GM12878 (cell line): ENCODE data around the gene WDFY4. TPM values are rescaled to one million over a fixed set of nuclear protein-coding genes. Genes with fewer than 3 reads are reported as not detected.

Experiments used
- ATAC-seq: fragments of 200-7000 bp; cut with Tn5 transposase; 3 replicates; pipeline ENCODE4 v1.9.1; 2020; ENCODE audit warnings: mild to moderate bottlenecking, moderate library complexity
- BruUV-seq: library from RNA; stranded (reverse); fragments of 400-500 nt; replicated peaks from 2 replicates; lab custom pipeline; 2021; lab: Mats Ljungman, UMichigan
- CTCF ChIA-PET: fragments of 300-600 bp; sonication (Branson Sonifier 250); formaldehyde crosslinking; extraction: SDS; loops from one replicate; lab custom pipeline; 2021; ENCODE audit warnings: inconsistent platforms; lab: Yijun Ruan, JAX
- POLR2A ChIA-PET: fragments of 350-600 bp; formaldehyde crosslinking; extraction: SDS; loops from one replicate; lab custom pipeline; 2021; ENCODE audit warnings: inconsistent platforms; lab: Charles Lee
- RAD21 ChIA-PET: fragments of 300-600 bp; sonication (Branson Sonifier 250); formaldehyde crosslinking; loops from one replicate; lab custom pipeline; 2023; ENCODE audit warnings: antibody characterized with exemption; ENCODE audit not compliant: unreplicated experiment; lab: Charles Lee
- SMC1A ChIA-PET: fragments of 300-600 bp; sonication (Branson Sonifier 250); formaldehyde crosslinking; loops from one replicate; lab custom pipeline; 2023; ENCODE audit not compliant: unreplicated experiment, uncharacterized antibody; lab: Charles Lee
- DNase-seq: peaks from one replicate; pipeline ENCODE4 v3.0.0-alpha.2; 2011; ENCODE audit warnings: low read depth, low spot score
- FAIRE-seq: peaks from 3 replicates; lab custom pipeline; 2011; peaks lifted over from hg19 to GRCh38; lab: Jason Lieb, UNC
- H2AFZ ChIP-seq: 2 replicates; pipeline ENCODE4 v1.6.0; 2011; ENCODE audit warnings: low read depth, low read length, control low read depth; ENCODE audit not compliant: control insufficient read depth
- H3K27ac ChIP-seq: 2 replicates; pipeline ENCODE4 v1.5.1; 2011; ENCODE audit warnings: control low read depth; ENCODE audit not compliant: control insufficient read depth, insufficient read depth
- H3K27me3 ChIP-seq, 2 experiments: replicated peaks in 1 of 2; 2 replicates each; pipeline versions ENCODE4 v1.6.0 to v1.6.1; 2011; ENCODE audit warnings: low read length in 1 of 2; ENCODE audit not compliant: control insufficient read depth in 2 of 2, insufficient read depth in 2 of 2
- H3K36me3 ChIP-seq, 2 experiments: 2 replicates each; pipeline ENCODE4 v1.5.1; 2011; ENCODE audit warnings: low read length in 1 of 2; ENCODE audit not compliant: control insufficient read depth in 2 of 2, insufficient read depth in 2 of 2
- H3K4me1 ChIP-seq: 2 replicates; pipeline ENCODE4 v1.6.1; 2011; ENCODE audit warnings: mild to moderate bottlenecking, low read length, moderate library complexity, mixed read lengths; ENCODE audit not compliant: control insufficient read depth, insufficient read depth
- H3K4me2 ChIP-seq: 2 replicates; pipeline ENCODE4 v1.6.0; 2011; ENCODE audit warnings: control low read depth; ENCODE audit not compliant: control insufficient read depth, insufficient read depth
- H3K4me3 ChIP-seq: fragments of 200-600 bp; sonication (generic); 2 replicates; pipeline ENCODE4 v1.5.1; 2016
- H3K79me2 ChIP-seq: 2 replicates; pipeline ENCODE4 v1.6.0; 2011; ENCODE audit warnings: low read length; ENCODE audit not compliant: control insufficient read depth, insufficient read depth
- H3K9ac ChIP-seq: 2 replicates; pipeline ENCODE4 v1.8.0; 2011; ENCODE audit warnings: low read length, control low read depth, mixed read lengths; ENCODE audit not compliant: control insufficient read depth, insufficient read depth
- H3K9me3 ChIP-seq: replicated peaks from 3 replicates; pipeline ENCODE4 v1.5.1; 2011; ENCODE audit warnings: mild to moderate bottlenecking, low read length; ENCODE audit not compliant: control insufficient read depth, insufficient read depth
- H4K20me1 ChIP-seq: 2 replicates; pipeline ENCODE4 v1.6.0; 2011; ENCODE audit not compliant: control insufficient read depth, insufficient read depth
- BCLAF1 ChIP-seq: fragments of 450-650 bp; IDR thresholded peaks from 2 replicates; pipeline ENCODE4 v1.6.1; 2017; ENCODE audit warnings: antibody characterized with exemption, mild to moderate bottlenecking, moderate library complexity
- CBFB ChIP-seq: IDR thresholded peaks from 2 replicates; pipeline ENCODE4 v1.6.1; 2016; ENCODE audit warnings: antibody characterized with exemption, low read depth
- CREM ChIP-seq: IDR thresholded peaks from 2 replicates; pipeline ENCODE4 v1.6.1; 2014; ENCODE audit warnings: antibody characterized with exemption, low read depth
- CTCF ChIP-seq, 3 experiments: IDR thresholded peaks in 2 of 3; conservative IDR thresholded peaks in 1 of 3; 2 replicates each; pipeline ENCODE4 v1.5.1; 2011; ENCODE audit warnings: low read depth in 3 of 3, low read length in 3 of 3, mild to moderate bottlenecking in 3 of 3, control low read depth in 2 of 3, moderate library complexity in 2 of 3, inconsistent platforms in 1 of 3, mixed read lengths in 1 of 3; ENCODE audit not compliant: control insufficient read depth in 2 of 3, insufficient read depth in 1 of 3; ENCODE audit errors: extremely low read depth in 1 of 3
- DPF2 ChIP-seq: fragments of 450-650 bp; IDR thresholded peaks from 2 replicates; pipeline ENCODE4 v1.6.1; 2017; ENCODE audit warnings: mild to moderate bottlenecking
- IRF4 ChIP-seq: IDR thresholded peaks from 2 replicates; pipeline ENCODE4 v1.6.1; 2011; ENCODE audit warnings: low read depth, low read length
- JUND ChIP-seq: IDR thresholded peaks from 2 replicates; pipeline ENCODE4 v1.6.1; 2012; ENCODE audit warnings: low read depth, mild to moderate bottlenecking, low read length, improper control_type of control experiment, moderate library complexity
- RAD51 ChIP-seq: fragments of 450-650 bp; IDR thresholded peaks from 2 replicates; pipeline ENCODE4 v1.6.1; 2016; ENCODE audit warnings: moderate library complexity, mild to moderate bottlenecking, inconsistent platforms
- RCOR1 ChIP-seq: conservative IDR thresholded peaks from 2 replicates; pipeline ENCODE4 v1.6.1; 2012; ENCODE audit warnings: low read depth, low read length, improper control_type of control experiment
- SUPT20H ChIP-seq: IDR thresholded peaks from 2 replicates; pipeline ENCODE4 v1.6.1; 2011; ENCODE audit warnings: low read depth, mild to moderate bottlenecking, low read length, moderate library complexity, borderline replicate concordance; ENCODE audit not compliant: control insufficient read depth
- ZNF217 ChIP-seq: fragments of 450-650 bp; IDR thresholded peaks from 2 replicates; pipeline ENCODE4 v1.6.1; 2017; ENCODE audit warnings: antibody characterized with exemption, mild to moderate bottlenecking
- ZNF24 ChIP-seq: fragments of 450-650 bp; IDR thresholded peaks from 2 replicates; pipeline ENCODE4 v1.6.1; 2017; ENCODE audit warnings: antibody characterized with exemption, mild to moderate bottlenecking
- WGBS: methylation state at CpG from one replicate; pipeline ENCODE4 v1.1.6; 2016; ENCODE audit warnings: low lambda C conversion rate; ENCODE audit not compliant: insufficient replicate concordance, insufficient coverage; ENCODE audit errors: missing lambda C conversion rate; 5-methylcytosine and 5-hydroxymethylcytosine counted together
- in situ Hi-C: fragments of 300-500 bp; cut with MboI; formaldehyde crosslinking; loops from 9 replicates; pipeline ENCODE4 v1.14.3; 2018; ENCODE audit warnings: mixed read lengths
- intact Hi-C: fragments of 100-400 bp; cut with micrococcal nuclease; formaldehyde crosslinking; loops from one replicate; pipeline ENCODE4 v1.14.2; 2022; ENCODE audit not compliant: unreplicated experiment
- polyA plus RNA-seq, 11 experiments: library from polyadenylated mRNA; depleted of rRNA in 4 of 11; unstranded in 6 of 11; stranded (reverse) in 5 of 11; fragments of >200 nt; fragmentation: Nextera tagmentation in 4 of 11; fragmentation: Illumina TruSeq in 1 of 11; extraction: Ambion mirVana in 4 of 11; extraction: Trizol in 1 of 11; gene quantifications; 1 replicate in 1 of 11; 2 replicates in 10 of 11; pipeline versions ENCODE4 v1.2.1 to v1.2.3, GENCODE V29; 2011 to 2016; ENCODE audit warnings: inconsistent platforms in 2 of 11, missing spikeins in 2 of 11, low read depth in 1 of 11
- total RNA-seq, 4 experiments: library from RNA; depleted of rRNA in 3 of 4; stranded (reverse); fragments of >200 nt in 3 of 4; fragmentation: Illumina TruSeq in 1 of 4; extraction: Trizol in 1 of 4; gene quantifications; 2 replicates each; pipeline versions ENCODE4 v1.2.1 to v1.2.3, GENCODE V29; 2013 to 2021
- TF ChIP-seq, protein P1 (sequence below): IDR thresholded peaks from 2 replicates; pipeline ENCODE4 v1.6.1; 2012; ENCODE audit warnings: low read depth, low read length, improper control_type of control experiment
- TF ChIP-seq, protein P2 (sequence below): fragments of 450-650 bp; IDR thresholded peaks from 2 replicates; pipeline ENCODE4 v1.6.1; 2018; ENCODE audit warnings: borderline replicate concordance, mild to moderate bottlenecking; ENCODE audit not compliant: partially characterized antibody
- TF ChIP-seq, protein P3 (sequence below): fragments of 450-650 bp; IDR thresholded peaks from 2 replicates; pipeline ENCODE4 v1.6.1; 2016; ENCODE audit warnings: mild to moderate bottlenecking

The WDFY4 gene
- total and polyA plus RNA-seq, 10 of the 15 experiments (the other 5 are each of a cell fraction or from before 2014, with no cell fraction given): 13.5 to 132 (median 47.3) TPM

DNA sequence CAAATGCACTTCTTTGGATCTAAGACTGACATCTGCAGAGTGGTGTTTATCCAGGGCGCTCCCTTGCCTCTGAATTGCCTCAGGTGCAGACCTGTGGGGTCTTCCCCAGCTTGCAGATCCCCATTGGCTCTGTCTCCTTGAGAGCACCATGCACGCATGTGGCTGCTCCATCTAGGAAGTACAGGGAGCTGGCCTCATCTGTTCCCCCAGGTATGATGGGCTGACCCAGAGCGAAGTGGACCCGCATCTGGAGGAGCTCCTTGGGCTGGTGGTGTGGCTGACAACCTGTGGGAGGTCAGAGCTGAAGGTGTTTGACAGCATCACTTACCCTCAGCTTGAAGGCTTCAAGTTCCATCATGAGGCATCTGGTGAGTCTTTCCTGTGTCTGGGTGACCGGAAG lies 44.5 kb downstream of the WDFY4 start:
- in situ Hi-C loops: loop anchor here (25.0 kb wide), 1 partner anchor 783 kb away; no protein-coding TSS in a partner anchor
- Histone ChIP-seq H3K27me3 (no peaks in the 10 kb centered on the region), H3K4me1 (no peaks in the 10 kb centered on the region), H3K79me2 (no peaks in the 10 kb centered on the region), H3K4me3 (no peak overlapping the region), H4K20me1 (no peaks in the 10 kb centered on the region), H3K27ac (no peak overlapping the region), H3K9ac (no peak overlapping the region), H3K4me2 (no peak overlapping the region), H3K36me3 (peaks cover 31 to 59% of the 10 kb centered on the region in 2 experiments), H3K9me3 (no peaks in the 10 kb centered on the region), H2AFZ (no peak overlapping the region)
- BruUV-seq: no TSS peak
- ATAC-seq (no peak), FAIRE-seq (no peak), DNase-seq (no peak)
- SMC1A ChIA-PET: interaction anchor here (0.6 kb wide), 1 partner anchor 14 kb away, joined by 3 read pairs; no protein-coding TSS in a partner anchor
- WGBS: 88% methylated on average over 5 of the region's 5 CpGs
- RAD21 ChIA-PET: no interaction called here
- CTCF ChIA-PET: no interaction called here
- TF ChIP-seq RAD51 (no peak), IRF4 (no peak), CBFB (no peak), JUND (no peak), ZNF217 (no peak), CTCF (IDR thresholded peaks at IDR 0.05 in 2 of 3, conservative IDR thresholded peaks at IDR 0.05 in 1 of 3; ENCODE audit: control insufficient read depth in 2 of 3, extremely low read depth in 1 of 3, insufficient read depth in 1 of 3, low read depth in 3 of 3, low read length in 3 of 3) (no peak), SUPT20H (no peak), CREM (no peak), BCLAF1 (no peak), ZNF24 (no peak), DPF2 (no peak), RCOR1 (no peak)
- TF ChIP-seq, protein P1, sequence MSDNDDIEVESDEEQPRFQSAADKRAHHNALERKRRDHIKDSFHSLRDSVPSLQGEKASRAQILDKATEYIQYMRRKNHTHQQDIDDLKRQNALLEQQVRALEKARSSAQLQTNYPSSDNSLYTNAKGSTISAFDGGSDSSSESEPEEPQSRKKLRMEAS: no peak
- TF ChIP-seq, protein P2, sequence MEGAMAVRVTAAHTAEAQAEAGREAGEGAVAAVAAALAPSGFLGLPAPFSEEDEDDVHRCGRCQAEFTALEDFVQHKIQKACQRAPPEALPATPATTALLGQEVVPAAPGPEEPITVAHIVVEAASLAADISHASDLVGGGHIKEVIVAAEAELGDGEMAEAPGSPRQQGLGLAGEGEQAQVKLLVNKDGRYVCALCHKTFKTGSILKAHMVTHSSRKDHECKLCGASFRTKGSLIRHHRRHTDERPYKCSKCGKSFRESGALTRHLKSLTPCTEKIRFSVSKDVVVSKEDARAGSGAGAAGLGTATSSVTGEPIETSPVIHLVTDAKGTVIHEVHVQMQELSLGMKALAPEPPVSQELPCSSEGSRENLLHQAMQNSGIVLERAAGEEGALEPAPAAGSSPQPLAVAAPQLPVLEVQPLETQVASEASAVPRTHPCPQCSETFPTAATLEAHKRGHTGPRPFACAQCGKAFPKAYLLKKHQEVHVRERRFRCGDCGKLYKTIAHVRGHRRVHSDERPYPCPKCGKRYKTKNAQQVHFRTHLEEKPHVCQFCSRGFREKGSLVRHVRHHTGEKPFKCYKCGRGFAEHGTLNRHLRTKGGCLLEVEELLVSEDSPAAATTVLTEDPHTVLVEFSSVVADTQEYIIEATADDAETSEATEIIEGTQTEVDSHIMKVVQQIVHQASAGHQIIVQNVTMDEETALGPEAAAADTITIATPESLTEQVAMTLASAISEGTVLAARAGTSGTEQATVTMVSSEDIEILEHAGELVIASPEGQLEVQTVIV: no peak
- TF ChIP-seq, protein P3, sequence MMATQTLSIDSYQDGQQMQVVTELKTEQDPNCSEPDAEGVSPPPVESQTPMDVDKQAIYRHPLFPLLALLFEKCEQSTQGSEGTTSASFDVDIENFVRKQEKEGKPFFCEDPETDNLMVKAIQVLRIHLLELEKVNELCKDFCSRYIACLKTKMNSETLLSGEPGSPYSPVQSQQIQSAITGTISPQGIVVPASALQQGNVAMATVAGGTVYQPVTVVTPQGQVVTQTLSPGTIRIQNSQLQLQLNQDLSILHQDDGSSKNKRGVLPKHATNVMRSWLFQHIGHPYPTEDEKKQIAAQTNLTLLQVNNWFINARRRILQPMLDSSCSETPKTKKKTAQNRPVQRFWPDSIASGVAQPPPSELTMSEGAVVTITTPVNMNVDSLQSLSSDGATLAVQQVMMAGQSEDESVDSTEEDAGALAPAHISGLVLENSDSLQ: no peak
- POLR2A ChIA-PET: no interaction called here
- intact Hi-C loops: no loop called here
